PC-3 (cell line): Measurements from ENCODE around the gene PRTFDC1. TPM values are rescaled to one million over a fixed set of nuclear protein-coding genes. Genes with fewer than 3 reads are reported as not detected.

Experiments used
- ATAC-seq: fragments of 200-7000 bp; cut with Tn5 transposase; 2 replicates; pipeline ENCODE4 v1.9.1; 2020; ENCODE audit warnings: mild to moderate bottlenecking, moderate library complexity
- BruUV-seq: library from RNA; stranded (reverse); fragments of 400-500 nt; replicated peaks from 2 replicates; lab custom pipeline; 2021; lab: Mats Ljungman, UMichigan
- CTCF ChIA-PET: fragments of 300-600 bp; sonication (Branson Sonifier 250); formaldehyde crosslinking; loops from one replicate; lab custom pipeline; 2022; ENCODE audit warnings: antibody characterized with exemption; lab: Charles Lee
- POLR2A ChIA-PET: fragments of 300-600 bp; sonication (Branson Sonifier 250); formaldehyde crosslinking; loops from one replicate; lab custom pipeline; 2022; ENCODE audit warnings: antibody characterized with exemption; ENCODE audit not compliant: unreplicated experiment; lab: Charles Lee
- DNase-seq: peaks from one replicate; pipeline ENCODE4 v3.0.0-alpha.2; 2015
- H2AFZ ChIP-seq: fragments of 300-600 bp; sonication (generic); 2 replicates; pipeline ENCODE4 v1.6.0; 2016; ENCODE audit warnings: antibody characterized with exemption, low read length
- H3F3A ChIP-seq: fragments of 300-600 bp; sonication (generic); one replicate; pipeline ENCODE4 v1.6.0; 2017; ENCODE audit warnings: antibody characterized with exemption, low read length, control low read depth, mild to moderate bottlenecking; ENCODE audit not compliant: unreplicated experiment
- H3K27ac ChIP-seq: fragments of 300-600 bp; sonication (generic); 2 replicates; pipeline ENCODE4 v1.5.1; 2016; ENCODE audit warnings: mild to moderate bottlenecking, low read length
- H3K27me3 ChIP-seq: fragments of 300-600 bp; sonication (generic); 2 replicates; pipeline ENCODE4 v1.6.1; 2016; ENCODE audit warnings: low read length, mixed read lengths
- H3K36me3 ChIP-seq: fragments of 300-600 bp; sonication (generic); 2 replicates; pipeline ENCODE4 v1.6.1; 2016; ENCODE audit warnings: low read depth, mixed run types, low read length, mixed read lengths
- H3K4me1 ChIP-seq: fragments of 300-600 bp; sonication (generic); 2 replicates; pipeline ENCODE4 v1.5.1; 2016; ENCODE audit warnings: low read length; ENCODE audit not compliant: insufficient read depth
- H3K4me2 ChIP-seq: fragments of 300-600 bp; sonication (generic); 2 replicates; pipeline ENCODE4 v1.6.0; 2016; ENCODE audit warnings: low read length
- H3K4me3 ChIP-seq: fragments of 300-600 bp; sonication (generic); 2 replicates; pipeline ENCODE4 v1.5.1; 2016; ENCODE audit warnings: mild to moderate bottlenecking, low read length, mixed read lengths
- H3K79me2 ChIP-seq: fragments of 300-600 bp; sonication (generic); 2 replicates; pipeline ENCODE4 v1.6.1; 2017; ENCODE audit warnings: low read length, mixed read lengths
- H3K9ac ChIP-seq: fragments of 300-600 bp; sonication (generic); 2 replicates; pipeline ENCODE4 v1.6.0; 2016; ENCODE audit warnings: mild to moderate bottlenecking, low read length
- H3K9me2 ChIP-seq: fragments of 300-600 bp; sonication (generic); replicated peaks from 2 replicates; pipeline ENCODE4 v1.6.1; 2016; ENCODE audit warnings: mixed run types, low read length, mixed read lengths
- H3K9me3 ChIP-seq: fragments of 300-600 bp; sonication (generic); 2 replicates; pipeline ENCODE4 v1.6.1; 2016; ENCODE audit warnings: low read length, mixed read lengths
- H4K20me1 ChIP-seq: fragments of 300-600 bp; sonication (generic); 2 replicates; pipeline ENCODE4 v1.6.1; 2016; ENCODE audit warnings: low read length, mixed read lengths
- CTCF ChIP-seq: fragments of 300-600 bp; sonication (generic); conservative IDR thresholded peaks from 2 replicates; pipeline ENCODE4 v1.5.1; 2017; ENCODE audit warnings: antibody characterized with exemption, low read depth, mild to moderate bottlenecking, low read length
- EZH2 ChIP-seq: fragments of 300-600 bp; sonication (generic); IDR thresholded peaks from one replicate; pipeline ENCODE4 v1.6.1; 2017; ENCODE audit warnings: antibody characterized with exemption, mild to moderate bottlenecking, low read length; ENCODE audit not compliant: unreplicated experiment
- EZH2phosphoT487 ChIP-seq: fragments of 300-600 bp; sonication (generic); IDR thresholded peaks from 2 replicates; pipeline ENCODE4 v1.6.1; 2018; ENCODE audit warnings: mild to moderate bottlenecking, antibody characterized with exemption, low read length, borderline replicate concordance
- intact Hi-C: fragments of 100-400 bp; cut with micrococcal nuclease; formaldehyde crosslinking; loops from 2 replicates; pipeline ENCODE4 v1.9.0; 2023
- total RNA-seq: library from RNA; depleted of rRNA; stranded (reverse); fragments of >200 nt; gene quantifications from 2 replicates; pipeline ENCODE4 v1.2.3, GENCODE V29; 2014

PRTFDC1 gene
- total RNA-seq, 1 experiment from 2014 or later, result 10.2 TPM

DNA sequence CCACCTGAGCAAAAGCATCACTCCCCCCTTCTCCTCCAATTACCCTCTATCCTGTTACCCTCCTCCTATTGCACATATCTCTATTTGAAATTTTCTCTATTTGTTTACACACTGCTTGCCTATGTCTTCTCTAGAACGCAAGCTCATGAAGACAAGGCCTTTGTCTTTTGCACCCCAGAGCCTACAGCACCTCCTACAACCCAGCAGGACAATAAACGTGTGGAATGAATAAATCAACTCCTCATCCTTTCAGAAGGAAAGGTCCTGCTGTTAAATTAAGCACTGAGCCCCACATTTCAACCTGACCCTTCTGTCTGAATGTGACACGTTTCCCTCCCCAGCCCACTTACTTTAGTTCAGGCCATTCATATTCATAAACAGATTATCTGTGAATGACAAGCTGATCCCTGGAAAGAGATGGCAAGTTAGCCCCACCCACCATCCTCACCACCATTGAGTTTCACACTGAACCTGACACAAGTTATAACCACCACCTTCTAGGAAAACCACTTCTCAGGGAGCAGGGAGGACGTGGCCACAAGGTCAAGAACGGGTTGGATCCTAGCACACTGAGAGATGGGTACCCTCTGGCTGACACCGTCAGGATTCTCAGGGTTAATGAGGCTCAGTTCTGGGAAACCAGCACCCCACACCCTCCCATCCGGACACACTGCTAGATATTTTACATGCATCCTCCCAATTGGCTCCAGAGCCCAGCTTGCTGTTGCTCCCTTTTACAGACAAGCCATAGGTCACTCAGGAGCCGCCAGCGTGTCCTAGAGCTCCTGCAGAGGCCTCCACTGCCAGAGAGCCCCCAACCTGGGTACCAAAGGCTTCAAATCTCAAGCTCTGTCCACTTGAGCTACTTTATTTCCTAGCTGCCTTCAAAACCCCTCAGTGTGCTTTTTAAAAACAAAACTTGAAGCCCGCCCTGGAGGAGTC is 934 bp downstream of the PRTFDC1 start:
- no TSS peak for BruUV-seq
- ATAC-seq (no peak; the same call in 1 of the 2 replicates), DNase-seq (no peak)
- Histone ChIP-seq H3K27ac (peak overlapping the region; percentile 47), H3K9ac (peak overlapping the region; percentile 76), H3K4me2 (peak overlapping the region; percentile 84), H3K36me3 (no peaks in the 10 kb centered on the region), H3K27me3 (no peaks in the 10 kb centered on the region), H3K4me3 (peak overlapping the region; percentile 68), H2AFZ (peak overlapping the region; percentile 83), H3K79me2 (no peaks in the 10 kb centered on the region), H4K20me1 (no peaks in the 10 kb centered on the region), H3K9me3 (no peaks in the 10 kb centered on the region), H3K9me2 (no peaks in the 10 kb centered on the region), H3F3A (no peaks in the 10 kb centered on the region), H3K4me1 (peaks cover 37% of the 10 kb centered on the region)
- ChIA-PET POLR2A (interaction anchor here (0.6 kb wide), 2 partner anchors 38 to 275 kb away, joined by 3 read pairs; no protein-coding TSS in a partner anchor), CTCF (interaction anchor here (0.6 to 0.7 kb wide), 2 partner anchors 60 to 85 kb away, joined by 3 to 5 read pairs; no protein-coding TSS in a partner anchor)
- TF ChIP-seq CTCF (no peak), EZH2 (no peak), EZH2phosphoT487 (no peak)
- intact Hi-C loops, result no loop called here

GRCh38 chr10:24950439-24950838 is 2.0 kb downstream of the PRTFDC1 start:
- no TSS peak for BruUV-seq
- no peak overlapping the region for H2AFZ ChIP-seq
- no peaks in the 10 kb centered on the region for H3K9me2 ChIP-seq
- H3K4me3 ChIP-seq, result no peak overlapping the region
- H3K79me2 ChIP-seq, result no peaks in the 10 kb centered on the region
- no peaks in the 10 kb centered on the region for H3K27me3 ChIP-seq
- peaks cover 39% of the 10 kb centered on the region for H3K4me1 ChIP-seq
- H3K9ac ChIP-seq, result no peak overlapping the region
- H3K9me3 ChIP-seq, result no peaks in the 10 kb centered on the region
- H3F3A ChIP-seq, result no peaks in the 10 kb centered on the region
- H3K36me3 ChIP-seq, result no peaks in the 10 kb centered on the region
- no peak overlapping the region for H3K27ac ChIP-seq
- ChIA-PET POLR2A (no interaction called here), CTCF (no interaction called here)
- H4K20me1 ChIP-seq, result no peaks in the 10 kb centered on the region
- DNase-seq (no peak), ATAC-seq (no peak)
- TF ChIP-seq EZH2 (no peak), CTCF (no peak)
- H3K4me2 ChIP-seq, result no peak overlapping the region
- intact Hi-C loops, result no loop called here

DNA sequence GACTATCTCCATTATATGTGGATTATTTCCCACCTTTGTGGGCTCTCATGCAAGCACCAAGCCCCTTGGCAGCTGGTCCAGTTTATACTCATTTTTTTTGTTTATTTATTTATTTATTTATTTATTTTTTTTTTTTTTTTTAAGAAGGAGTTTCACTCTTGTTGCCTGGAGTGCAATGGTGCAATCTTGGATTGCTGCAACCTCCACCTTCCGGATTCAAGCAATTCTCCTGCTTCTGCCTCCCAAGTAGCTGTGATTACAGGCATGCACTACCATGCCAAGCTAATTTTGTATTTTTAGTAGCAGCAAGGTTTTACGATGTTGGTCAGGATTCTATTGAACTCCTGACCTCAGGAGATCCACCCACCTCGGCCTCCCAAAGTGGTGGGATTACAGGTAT is 2.8 kb downstream of the PRTFDC1 start:
- Histone ChIP-seq H3K4me3 (no peak overlapping the region), H3K79me2 (no peaks in the 10 kb centered on the region), H3K4me1 (peaks cover 47% of the 10 kb centered on the region), H2AFZ (no peak overlapping the region), H3K9me3 (no peaks in the 10 kb centered on the region), H4K20me1 (no peaks in the 10 kb centered on the region), H3K9me2 (no peaks in the 10 kb centered on the region), H3K36me3 (no peaks in the 10 kb centered on the region), H3F3A (no peaks in the 10 kb centered on the region), H3K27ac (no peak overlapping the region), H3K27me3 (no peaks in the 10 kb centered on the region), H3K9ac (no peak overlapping the region), H3K4me2 (no peak overlapping the region)
- POLR2A ChIA-PET, result no interaction called here
- CTCF ChIA-PET, result no interaction called here
- ATAC-seq, result no peak
- BruUV-seq, result no TSS peak
- DNase-seq, result no peak
- intact Hi-C loops, result loop anchor here (5.0 kb wide), 2 partner anchors 82 to 102 kb away; no protein-coding TSS in a partner anchor
- no peak for TF ChIP-seq EZH2phosphoT487
- no peak for TF ChIP-seq CTCF
- TF ChIP-seq EZH2, result no peak
